Keratinocyte (primary cell): ENCODE data around the gene ELP4. TPM values are rescaled to one million over a fixed set of nuclear protein-coding genes. Genes with fewer than 3 reads are reported as not detected.

ENCODE experiments used
- DNase-seq: peaks from one replicate; pipeline ENCODE4 v3.0.0-alpha.2; 2011; ENCODE audit warnings: low read depth, missing footprints, low spot score
- FAIRE-seq: peaks from 2 replicates; lab custom pipeline; 2011; peaks lifted over from hg19 to GRCh38; lab: Jason Lieb, UNC
- H2AFZ ChIP-seq: 2 replicates; pipeline ENCODE4 v1.6.0; 2012; ENCODE audit warnings: low read length, control low read depth, inconsistent platforms; ENCODE audit not compliant: control insufficient read depth
- H3K27ac ChIP-seq: 2 replicates; pipeline ENCODE4 v1.5.1; 2011; ENCODE audit warnings: low read length; ENCODE audit not compliant: control insufficient read depth, insufficient read depth
- H3K27me3 ChIP-seq: 3 replicates; pipeline ENCODE4 v1.6.0; 2011; ENCODE audit warnings: low read length; ENCODE audit not compliant: control insufficient read depth, insufficient read depth; ENCODE audit errors: extremely low read depth
- H3K36me3 ChIP-seq, 2 experiments: 2 replicates in 1 of 2; 3 replicates in 1 of 2; pipeline ENCODE4 v1.5.1; 2011; ENCODE audit warnings: low read length in 2 of 2, mild to moderate bottlenecking in 1 of 2; ENCODE audit not compliant: control insufficient read depth in 2 of 2, insufficient read depth in 2 of 2; ENCODE audit errors: extremely low read depth in 1 of 2
- H3K4me1 ChIP-seq: 3 replicates; pipeline ENCODE4 v1.5.1; 2011; ENCODE audit warnings: low read length; ENCODE audit not compliant: control insufficient read depth, insufficient read depth; ENCODE audit errors: extremely low read depth
- H3K4me2 ChIP-seq: 3 replicates; pipeline ENCODE4 v1.6.0; 2011; ENCODE audit warnings: low read depth, low read length; ENCODE audit not compliant: control insufficient read depth, insufficient read depth; ENCODE audit errors: extremely low read depth
- H3K4me3 ChIP-seq, 3 experiments: fragments of 200-600 bp in 1 of 3; sonication (generic) in 1 of 3; 2 replicates in 2 of 3; 3 replicates in 1 of 3; pipeline ENCODE4 v1.5.1; 2011 to 2016; ENCODE audit warnings: low read length in 3 of 3, mild to moderate bottlenecking in 3 of 3, control low read depth in 2 of 3, inconsistent platforms in 1 of 3, low read depth in 1 of 3, mixed read lengths in 1 of 3, mixed run types in 1 of 3, moderate library complexity in 1 of 3; ENCODE audit not compliant: control insufficient read depth in 2 of 3, insufficient read depth in 2 of 3; ENCODE audit errors: extremely low read depth in 1 of 3
- H3K79me2 ChIP-seq: 2 replicates; pipeline ENCODE4 v1.6.0; 2012; ENCODE audit warnings: low read length; ENCODE audit not compliant: control insufficient read depth, insufficient read depth
- H3K9ac ChIP-seq: 3 replicates; pipeline ENCODE4 v1.6.0; 2011; ENCODE audit warnings: low read length; ENCODE audit not compliant: control insufficient read depth, insufficient read depth; ENCODE audit errors: extremely low read depth
- H3K9me1 ChIP-seq: 3 replicates; pipeline ENCODE4 v1.6.0; 2011; ENCODE audit warnings: low read length; ENCODE audit not compliant: control insufficient read depth, insufficient read depth; ENCODE audit errors: extremely low read depth
- H3K9me3 ChIP-seq: 2 replicates; pipeline ENCODE4 v1.5.1; 2012; ENCODE audit warnings: low read depth, low read length; ENCODE audit not compliant: control insufficient read depth
- H4K20me1 ChIP-seq: 3 replicates; pipeline ENCODE4 v1.6.0; 2011; ENCODE audit warnings: low read length; ENCODE audit not compliant: control insufficient read depth, insufficient read depth; ENCODE audit errors: extremely low read depth
- CTCF ChIP-seq, 3 experiments: IDR thresholded peaks in 1 of 3; conservative IDR thresholded peaks in 1 of 3; optimal IDR thresholded peaks in 1 of 3; 2 replicates in 2 of 3; 3 replicates in 1 of 3; pipeline versions ENCODE3 to v1.5.1; 2011; ENCODE audit warnings: low read length in 3 of 3, mild to moderate bottlenecking in 3 of 3, moderate library complexity in 2 of 3, control low read depth in 1 of 3, inconsistent platforms in 1 of 3; ENCODE audit not compliant: insufficient read depth in 2 of 3; ENCODE audit errors: extremely low read depth in 1 of 3
- EZH2 ChIP-seq: IDR thresholded peaks from one replicate; pipeline ENCODE4 v1.6.1; 2012; ENCODE audit warnings: inconsistent platforms, mild to moderate bottlenecking, low read length, moderate library complexity
- dilution Hi-C: fragments of 300-500 bp; cut with MboI; formaldehyde crosslinking; loops from one replicate; pipeline ENCODE4 v1.7.0; 2020; ENCODE audit warnings: low sequenced_read_pairs; ENCODE audit not compliant: extremely low pct_ligation_motif_present
- polyA plus RNA-seq, 5 experiments: library from polyadenylated mRNA; depleted of rRNA in 3 of 5; stranded (reverse) in 3 of 5; stranded (forward) in 1 of 5; unstranded in 1 of 5; fragments of >200 nt; gene quantifications; 1 replicate in 1 of 5; 2 replicates in 3 of 5; 3 replicates in 1 of 5; pipeline versions ENCODE4 v1.2.1 to v1.2.3, GENCODE V29; 2011 to 2012; ENCODE audit warnings: missing spikeins in 2 of 5, low read depth in 1 of 5, low replicate concordance in 1 of 5

Gene ELP4
- polyA plus RNA-seq, 1 donor (not counting 4 experiments of a cell fraction or from before 2014, with no cell fraction given): 29.6 TPM

- Histone ChIP-seq H4K20me1 (no peaks in the 10 kb centered on the region), H3K79me2 (no peaks in the 10 kb centered on the region), H3K27ac (no peak overlapping the region), H3K27me3 (no peaks in the 10 kb centered on the region), H3K4me1 (peaks cover 16% of the 10 kb centered on the region), H3K4me2 (no peak overlapping the region), H3K36me3 (no peaks in the 10 kb centered on the region), H3K9me3 (no peaks in the 10 kb centered on the region), H3K9me1 (no peaks in the 10 kb centered on the region), H2AFZ (no peak overlapping the region), H3K9ac (no peak overlapping the region), H3K4me3 (no peak overlapping the region)
- FAIRE-seq (peak; percentile 66), DNase-seq (no peak)
- TF ChIP-seq CTCF (optimal IDR thresholded peaks at IDR 0.05 in 1 of 3, IDR thresholded peaks at IDR 0.05 in 1 of 3, conservative IDR thresholded peaks at IDR 0.05 in 1 of 3; ENCODE audit: extremely low read depth in 1 of 3, insufficient read depth in 2 of 3, low read length in 3 of 3) (peak; percentile 67 to 73 (median 73)), EZH2 (no peak)
- dilution Hi-C loops: no loop called here
Measured at GRCh38 chr11:31641477-31642062, 132.0 kb downstream of the ELP4 start.

GRCh38 chr11:31643857-31644256 lies 134.3 kb downstream of the ELP4 start:
- H3K4me2 ChIP-seq: no peak overlapping the region
- no peak for DNase-seq
- no peak for FAIRE-seq

More at GRCh38 chr11:31643857-31644256, 134.3 kb downstream of the ELP4 start:
- H3K27ac ChIP-seq: no peak overlapping the region
- no peaks in the 10 kb centered on the region for H3K9me3 ChIP-seq
- H4K20me1 ChIP-seq: no peaks in the 10 kb centered on the region
- H3K36me3 ChIP-seq: no peaks in the 10 kb centered on the region
- no peaks in the 10 kb centered on the region for H3K27me3 ChIP-seq
- peaks cover 16% of the 10 kb centered on the region for H3K4me1 ChIP-seq
- H3K79me2 ChIP-seq: no peaks in the 10 kb centered on the region
- TF ChIP-seq CTCF (optimal IDR thresholded peaks at IDR 0.05 in 1 of 3, IDR thresholded peaks at IDR 0.05 in 1 of 3, conservative IDR thresholded peaks at IDR 0.05 in 1 of 3; ENCODE audit: extremely low read depth in 1 of 3, insufficient read depth in 2 of 3, low read length in 3 of 3): no peak
- TF ChIP-seq EZH2: no peak
- H3K9me1 ChIP-seq: no peaks in the 10 kb centered on the region
- dilution Hi-C loops: no loop called here
- no peak overlapping the region for H2AFZ ChIP-seq
- H3K4me3 ChIP-seq: no peak overlapping the region
- H3K9ac ChIP-seq: no peak overlapping the region
